HCEC 1CT (cell line): ENCODE measurements around the gene PALLD.

Experiments used
- DNase-seq: peaks from one replicate; pipeline ENCODE4 v3.0.0-alpha.2; 2017

PALLD gene

GRCh38 chr4:168593399-168593798, 96.5 kb downstream of the PALLD start:
- DNase-seq = no peak

- no peak for DNase-seq
Measured at GRCh38 chr4:168594121-168594520, 97.3 kb downstream of the PALLD start.

- DNase-seq = no peak
Measured at GRCh38 chr4:168598191-168598590, 101.3 kb downstream of the PALLD start.

- DNase-seq = no peak
Measured at GRCh38 chr4:168600796-168601583, 104.1 kb downstream of the PALLD start.

- DNase-seq = no peak
Measured at GRCh38 chr4:168601899-168602298, 105.0 kb downstream of the PALLD start.

GRCh38 chr4:168604496-168605373, 107.9 kb downstream of the PALLD start:
- peak; percentile 50 for DNase-seq

- peak; percentile 37 for DNase-seq
Measured at GRCh38 chr4:168605411-168605810, 108.6 kb downstream of the PALLD start.

GRCh38 chr4:168607215-168607614, 110.4 kb downstream of the PALLD start:
- no peak for DNase-seq

- DNase-seq = no peak
Measured at GRCh38 chr4:168608771-168609170, 111.9 kb downstream of the PALLD start.

- DNase-seq = no peak
Measured at GRCh38 chr4:168609369-168609768, 112.5 kb downstream of the PALLD start.

- DNase-seq = no peak
Measured at GRCh38 chr4:168610911-168611530, 114.2 kb downstream of the PALLD start.

- peak; percentile 47 for DNase-seq
Measured at GRCh38 chr4:168612450-168613135, 115.7 kb downstream of the PALLD start.

- DNase-seq = no peak
Measured at GRCh38 chr4:168613869-168614268, 117.0 kb downstream of the PALLD start.

- DNase-seq = no peak
Measured at GRCh38 chr4:168614281-168615057, 117.6 kb downstream of the PALLD start.

- DNase-seq = peak; percentile 39
Measured at GRCh38 chr4:168615294-168616065, 118.6 kb downstream of the PALLD start.

GRCh38 chr4:168618577-168619265, 121.9 kb downstream of the PALLD start:
- no peak for DNase-seq

- DNase-seq = no peak
Measured at GRCh38 chr4:168619266-168619631, 122.4 kb downstream of the PALLD start.

- peak; percentile 61 for DNase-seq
Measured at GRCh38 chr4:168621806-168622589, 125.1 kb downstream of the PALLD start.

GRCh38 chr4:168622600-168622999, 125.7 kb downstream of the PALLD start:
- DNase-seq = no peak

- DNase-seq = no peak
Measured at GRCh38 chr4:168623011-168623410, 126.2 kb downstream of the PALLD start.
